K562 (cell line): ENCODE results near the gene OTOR. TPM values are rescaled to one million over a fixed set of nuclear protein-coding genes. Genes with fewer than 3 reads are reported as not detected.

Experiments used
- ATAC-seq: fragments of 200-7000 bp; cut with Tn5 transposase; 3 replicates; pipeline ENCODE4 v1.9.1; 2020; ENCODE audit warnings: moderate library complexity
- BruUV-seq: library from RNA; stranded (reverse); fragments of 400-500 nt; replicated peaks from 2 replicates; lab custom pipeline; 2021; lab: Mats Ljungman, UMichigan
- CTCF ChIA-PET: fragments of 300-600 bp; formaldehyde crosslinking; extraction: SDS; loops from one replicate; lab custom pipeline; 2021; ENCODE audit warnings: low intra/inter-chr PET ratio; lab: Yijun Ruan, JAX
- POLR2A ChIA-PET: fragments of 300-600, 350-650 bp; sonication (Branson Sonifier 250); formaldehyde crosslinking; extraction: SDS; loops from one replicate; lab custom pipeline; 2021; ENCODE audit warnings: antibody characterized with exemption, inconsistent platforms; lab: Yijun Ruan, JAX
- DNase-seq, 4 experiments: peaks; one replicate each; pipeline versions ENCODE4 v3.0.0 to v3.0.0-alpha.2; 2011 to 2018; ENCODE audit warnings: low spot score in 3 of 4, mixed read lengths in 3 of 4; ENCODE audit errors: extremely low read depth in 1 of 4
- FAIRE-seq: peaks from 2 replicates; lab custom pipeline; 2011; peaks lifted over from hg19 to GRCh38; lab: Jason Lieb, UNC
- H2AFZ ChIP-seq: 2 replicates; pipeline ENCODE4 v1.6.0; 2011; ENCODE audit warnings: low read depth, low read length, control low read depth, inconsistent platforms
- H3K27ac ChIP-seq: fragments of 200-600 bp; 3 replicates; pipeline ENCODE4 v1.8.0; 2011; ENCODE audit warnings: low read depth, mild to moderate bottlenecking, control low read depth, inconsistent platforms, low read length, moderate library complexity, mixed read lengths; ENCODE audit errors: extremely low read depth
- H3K27me3 ChIP-seq, 2 experiments: fragments of 300-600 bp in 1 of 2; 2 replicates in 1 of 2; 3 replicates in 1 of 2; pipeline versions ENCODE4 v1.6.0 to v1.8.0; 2011; ENCODE audit warnings: inconsistent platforms in 2 of 2, low read length in 2 of 2, mild to moderate bottlenecking in 1 of 2, mixed read lengths in 1 of 2, moderate library complexity in 1 of 2; ENCODE audit not compliant: control insufficient read depth in 2 of 2, insufficient read depth in 2 of 2
- H3K36me3 ChIP-seq: fragments of 300-600 bp; 3 replicates; pipeline ENCODE4 v1.8.0; 2011; ENCODE audit warnings: mild to moderate bottlenecking, low read length, inconsistent platforms; ENCODE audit not compliant: control insufficient read depth, insufficient read depth
- H3K4me1 ChIP-seq, 2 experiments: fragments of 200-600 bp in 1 of 2; replicated peaks in 1 of 2; 2 replicates in 1 of 2; 3 replicates in 1 of 2; pipeline versions ENCODE4 v1.5.1 to v1.8.0; 2011; ENCODE audit warnings: inconsistent platforms in 2 of 2, low read length in 2 of 2, mild to moderate bottlenecking in 1 of 2, mixed read lengths in 1 of 2, moderate library complexity in 1 of 2; ENCODE audit not compliant: control insufficient read depth in 2 of 2, insufficient read depth in 2 of 2
- H3K4me2 ChIP-seq: 2 replicates; pipeline ENCODE4 v1.6.1; 2011; ENCODE audit warnings: low read length, control low read depth, inconsistent platforms, mixed read lengths; ENCODE audit not compliant: insufficient read depth
- H3K4me3 ChIP-seq: fragments of 200-600 bp; sonication (generic), shearing (Covaris generic); 2 replicates; pipeline ENCODE4 v1.5.1; 2016; ENCODE audit warnings: control low read depth, inconsistent platforms
- H3K79me2 ChIP-seq: fragments of 200-600 bp; 3 replicates; pipeline ENCODE4 v1.8.0; 2011; ENCODE audit warnings: low read length, inconsistent platforms; ENCODE audit not compliant: control insufficient read depth, insufficient read depth
- H3K9ac ChIP-seq, 2 experiments: 2 replicates each; pipeline versions ENCODE4 v1.6.0 to v1.6.1; 2011; ENCODE audit warnings: low read depth in 2 of 2, low read length in 2 of 2, control low read depth in 1 of 2, inconsistent platforms in 1 of 2, mild to moderate bottlenecking in 1 of 2, mixed read lengths in 1 of 2; ENCODE audit not compliant: insufficient read depth in 1 of 2
- H3K9me1 ChIP-seq: one replicate; pipeline ENCODE4 v1.6.0; 2011; ENCODE audit warnings: inconsistent platforms, mild to moderate bottlenecking, low read length, moderate library complexity; ENCODE audit not compliant: control insufficient read depth, insufficient read depth
- H3K9me3 ChIP-seq: replicated peaks from 2 replicates; pipeline ENCODE4 v1.5.1; 2011; ENCODE audit warnings: low read depth, low read length, inconsistent platforms; ENCODE audit not compliant: control insufficient read depth, insufficient read depth
- H4K20me1 ChIP-seq: replicated peaks from 2 replicates; pipeline ENCODE4 v1.6.1; 2011; ENCODE audit warnings: low read length, inconsistent platforms, mixed read lengths; ENCODE audit not compliant: control insufficient read depth, insufficient read depth
- CBX5 ChIP-seq: IDR thresholded peaks from 2 replicates; pipeline ENCODE4 v1.6.1; 2014; ENCODE audit warnings: low read depth, borderline replicate concordance
- CHD4 ChIP-seq: fragments of 200-600 bp; sonication (generic); IDR thresholded peaks from 3 replicates; pipeline ENCODE4 v1.6.1; 2012; ENCODE audit warnings: low read depth, mild to moderate bottlenecking, mixed read lengths, low read length, inconsistent platforms; ENCODE audit not compliant: insufficient read depth, insufficient replicate concordance, poor library complexity, severe bottlenecking
- EP400 ChIP-seq: fragments of 450-650 bp; IDR thresholded peaks from 2 replicates; pipeline ENCODE4 v1.6.1; 2017; ENCODE audit warnings: antibody characterized with exemption, mild to moderate bottlenecking, moderate library complexity
- NCOA6 ChIP-seq: fragments of 450-650 bp; IDR thresholded peaks from 2 replicates; pipeline ENCODE4 v1.6.1; 2017; ENCODE audit warnings: mild to moderate bottlenecking
- NFE2L1 ChIP-seq: fragments of 450-650 bp; IDR thresholded peaks from 2 replicates; pipeline ENCODE4 v1.6.1; 2016; ENCODE audit warnings: missing genetic modification characterization, low read depth, mild to moderate bottlenecking, missing compliant biosample characterization, moderate library complexity, borderline replicate concordance
- PPARD ChIP-seq: fragments of 250-450 bp; sonication (Bioruptor Pico); IDR thresholded peaks from 2 replicates; pipeline ENCODE4 v1.8.0; 2022; ENCODE audit warnings: inconsistent platforms, mild to moderate bottlenecking, moderate library complexity
- RFX7 ChIP-seq: fragments of 250-450 bp; sonication (Bioruptor Pico); IDR thresholded peaks from 2 replicates; pipeline ENCODE4 v1.5.1; 2021; ENCODE audit warnings: mild to moderate bottlenecking
- SUPT5H ChIP-seq: fragments of 450-650 bp; IDR thresholded peaks from 2 replicates; pipeline ENCODE4 v1.6.1; 2016
- THRAP3 ChIP-seq: fragments of 450-650 bp; IDR thresholded peaks from 2 replicates; pipeline ENCODE4 v1.6.1; 2016; ENCODE audit warnings: mild to moderate bottlenecking, inconsistent platforms, borderline replicate concordance
- ZNF384 ChIP-seq: IDR thresholded peaks from 2 replicates; pipeline ENCODE4 v1.6.1; 2012; ENCODE audit warnings: low read depth, low read length, improper control_type of control experiment
- in situ Hi-C: fragments of 300-500 bp; cut with MboI; formaldehyde crosslinking; loops from 4 replicates; pipeline ENCODE4 v1.15.0; 2018; ENCODE audit warnings: inconsistent platforms, mixed read lengths
- intact Hi-C: fragments of 100-400 bp; cut with micrococcal nuclease; formaldehyde crosslinking; loops from 2 replicates; pipeline ENCODE4 v1.14.2; 2022
- polyA plus RNA-seq, 8 experiments: library from polyadenylated mRNA; depleted of rRNA in 4 of 8; stranded (reverse) in 5 of 8; unstranded in 3 of 8; fragments of >200 nt; fragmentation: Nextera tagmentation in 2 of 8; fragmentation: Illumina TruSeq in 1 of 8; extraction: Ambion mirVana in 2 of 8; extraction: Trizol in 1 of 8; gene quantifications; 2 replicates each; pipeline versions ENCODE4 v1.2.1 to v1.2.3, GENCODE V29; 2011 to 2014; ENCODE audit warnings: inconsistent platforms in 1 of 8, missing spikeins in 1 of 8
- total RNA-seq, 7 experiments: library from RNA; depleted of rRNA in 6 of 7; stranded (reverse); fragments of >200 nt in 6 of 7; fragmentation: Illumina TruSeq in 2 of 7; extraction: Trizol in 2 of 7; gene quantifications; 2 replicates each; pipeline versions ENCODE4 v1.2.1 to v1.2.3, GENCODE V29; 2011 to 2021; ENCODE audit warnings: low replicate concordance in 1 of 7
- TF ChIP-seq, protein P1 (sequence below): fragments of 200-800 bp; sonication (Bioruptor generic); IDR thresholded peaks from 2 replicates; pipeline ENCODE4 v1.6.1; 2017; ENCODE audit warnings: missing genetic modification characterization, missing compliant biosample characterization

The OTOR gene
- total and polyA plus RNA-seq, 9 of the 15 experiments (the other 6 are each of a cell fraction or from before 2014, with no cell fraction given) = not detected

DNA sequence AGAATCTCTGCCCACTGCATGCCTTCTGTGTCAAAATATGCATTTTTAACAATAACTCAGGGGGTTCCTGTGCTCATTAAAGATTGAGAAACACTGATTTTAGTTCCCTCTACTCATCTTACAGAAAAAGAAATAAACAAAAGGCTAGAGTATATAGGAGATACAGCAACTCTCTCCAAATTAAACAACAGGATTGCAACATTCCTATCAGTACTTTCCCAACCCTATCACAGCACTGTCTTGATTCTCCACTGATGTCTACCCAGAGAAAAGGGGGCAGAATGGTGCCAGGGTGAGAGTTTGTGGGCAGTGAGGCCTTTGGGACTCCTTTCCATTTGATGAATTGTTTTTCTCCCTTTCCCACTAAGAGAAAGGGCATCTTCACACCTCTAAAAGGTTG is 4.7 kb downstream of the OTOR start:
- DNase-seq = no peak
- Histone ChIP-seq H3K9me3 (no peaks in the 10 kb centered on the region), H3K9me1 (no peaks in the 10 kb centered on the region), H3K79me2 (no peaks in the 10 kb centered on the region), H3K4me3 (no peak overlapping the region), H3K4me2 (no peak overlapping the region), H3K27ac (no peak overlapping the region), H3K36me3 (no peaks in the 10 kb centered on the region), H3K9ac (no peak overlapping the region), H3K4me1 (no peaks in the 10 kb centered on the region), H4K20me1 (no peaks in the 10 kb centered on the region), H2AFZ (no peak overlapping the region), H3K27me3 (no peaks in the 10 kb centered on the region)
- TF ChIP-seq PPARD (CRISPR knock-in tag) (no peak), NCOA6 (no peak), CBX5 (no peak), ZNF384 (no peak), THRAP3 (no peak), SUPT5H (no peak), RFX7 (CRISPR knock-in tag) (no peak), EP400 (no peak), CHD4 (no peak), NFE2L1 (tag) (no peak)
- TF ChIP-seq, protein P1, sequence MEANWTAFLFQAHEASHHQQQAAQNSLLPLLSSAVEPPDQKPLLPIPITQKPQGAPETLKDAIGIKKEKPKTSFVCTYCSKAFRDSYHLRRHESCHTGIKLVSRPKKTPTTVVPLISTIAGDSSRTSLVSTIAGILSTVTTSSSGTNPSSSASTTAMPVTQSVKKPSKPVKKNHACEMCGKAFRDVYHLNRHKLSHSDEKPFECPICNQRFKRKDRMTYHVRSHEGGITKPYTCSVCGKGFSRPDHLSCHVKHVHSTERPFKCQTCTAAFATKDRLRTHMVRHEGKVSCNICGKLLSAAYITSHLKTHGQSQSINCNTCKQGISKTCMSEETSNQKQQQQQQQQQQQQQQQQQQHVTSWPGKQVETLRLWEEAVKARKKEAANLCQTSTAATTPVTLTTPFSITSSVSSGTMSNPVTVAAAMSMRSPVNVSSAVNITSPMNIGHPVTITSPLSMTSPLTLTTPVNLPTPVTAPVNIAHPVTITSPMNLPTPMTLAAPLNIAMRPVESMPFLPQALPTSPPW (CRISPR knock-in tag) = no peak
- no peak for FAIRE-seq
- BruUV-seq = no TSS peak
- ChIA-PET CTCF (no interaction called here), POLR2A (no interaction called here)
- ATAC-seq = no peak
- in situ Hi-C loops (loop anchor here (25.0 kb wide), 1 partner anchor 1041 kb away; no protein-coding TSS in a partner anchor), intact Hi-C loops (no loop called here)
